ENCODE results near the gene KCND1. TPM values are rescaled to one million over a fixed set of nuclear protein-coding genes. Genes with fewer than 3 reads are reported as not detected.

Gene KCND1
- total RNA-seq, 4 donors from 2014 or later: 1.9 to 11.3 (median 3.7) TPM

- TF ChIP-seq CTCF (IDR thresholded peaks at IDR 0.05): no peak
- ATAC-seq (ENCODE audit: low FRiP score) (no peak), DNase-seq (ENCODE audit: low spot score) (no peak)
These were observed 29.0 kb upstream of the KCND1 start for GRCh38 chrX:49000636-49001035.

- no peak for ATAC-seq (ENCODE audit: low FRiP score)
- DNase-seq (ENCODE audit: low spot score): no peak
- no peak for TF ChIP-seq CTCF (IDR thresholded peaks at IDR 0.05)
These were observed 27.4 kb upstream of the KCND1 start for GRCh38 chrX:48999030-48999429.

GRCh38 chrX:48998391-48998790 is 26.7 kb upstream of the KCND1 start:
- ATAC-seq (ENCODE audit: low FRiP score) (no peak), DNase-seq (ENCODE audit: low spot score) (no peak)
- no peak for TF ChIP-seq CTCF (IDR thresholded peaks at IDR 0.05)

GRCh38 chrX:48997865-48998264 is 26.2 kb upstream of the KCND1 start:
- DNase-seq (ENCODE audit: low spot score) (no peak), ATAC-seq (ENCODE audit: low FRiP score) (no peak)
- no peak for TF ChIP-seq CTCF (IDR thresholded peaks at IDR 0.05)

GRCh38 chrX:48997455-48997854 is 25.8 kb upstream of the KCND1 start:
- no peak for TF ChIP-seq CTCF (IDR thresholded peaks at IDR 0.05)
- no peak for ATAC-seq (ENCODE audit: low FRiP score)
- DNase-seq (ENCODE audit: low spot score): no peak

- DNase-seq (ENCODE audit: low spot score) (no peak), ATAC-seq (ENCODE audit: low FRiP score) (no peak)
- no peak for TF ChIP-seq CTCF (IDR thresholded peaks at IDR 0.05)
These were observed 25.3 kb upstream of the KCND1 start for GRCh38 chrX:48996969-48997368.

- no peak for TF ChIP-seq CTCF (IDR thresholded peaks at IDR 0.05)
- ATAC-seq (ENCODE audit: low FRiP score) (no peak), DNase-seq (ENCODE audit: low spot score) (no peak)
These were observed 20.7 kb upstream of the KCND1 start for GRCh38 chrX:48992341-48992740.
